Mesothelial cell of epicardium (in vitro differentiated cells): Measurements from ENCODE around the gene VGLL1. TPM values are rescaled to one million over a fixed set of nuclear protein-coding genes. Genes with fewer than 3 reads are reported as not detected.

Source experiments
- DNase-seq, 2 experiments: peaks; one replicate each; pipeline ENCODE4 v3.0.0; 2021; ENCODE audit warnings: low spot score in 2 of 2; ENCODE audit not compliant: unreplicated experiment in 2 of 2
- H3K27ac Mint-ChIP-seq: 2 replicates; pipeline ENCODE4 v1.8.0; 2021; ENCODE audit warnings: mixed read lengths
- H3K27me3 Mint-ChIP-seq: 2 replicates; pipeline ENCODE4 v1.8.0; 2021; ENCODE audit warnings: low read depth, mixed read lengths
- H3K36me3 Mint-ChIP-seq: 2 replicates; pipeline ENCODE4 v1.8.0; 2021; ENCODE audit warnings: mixed read lengths
- H3K4me1 Mint-ChIP-seq: 2 replicates; pipeline ENCODE4 v1.8.0; 2021; ENCODE audit warnings: mixed read lengths
- H3K4me3 Mint-ChIP-seq: 2 replicates; pipeline ENCODE4 v1.8.0; 2021; ENCODE audit warnings: mild to moderate bottlenecking, moderate library complexity, mixed read lengths
- H3K9me3 Mint-ChIP-seq: 2 replicates; pipeline ENCODE4 v1.8.0; 2021; ENCODE audit warnings: mixed read lengths
- CTCF ChIP-seq: fragments of 200-600 bp; sonication (generic); IDR thresholded peaks from one replicate; pipeline ENCODE4 v1.5.0; 2021; ENCODE audit warnings: antibody characterized with exemption; ENCODE audit not compliant: unreplicated experiment
- total RNA-seq: library from RNA; stranded (reverse); gene quantifications from 3 replicates; pipeline ENCODE4 v1.2.1, GENCODE V29; 2021

Gene VGLL1
- total RNA-seq, 1 donor from 2014 or later = 13.1 TPM

GRCh38 chrX:136538811-136539210 lies 6.8 kb downstream of the VGLL1 start:
- TF ChIP-seq CTCF = no peak
- peaks cover 8% of the 10 kb centered on the region for H3K36me3 Mint-ChIP-seq
- peaks cover 35% of the 10 kb centered on the region for H3K9me3 Mint-ChIP-seq
- H3K27me3 Mint-ChIP-seq = no peaks in the 10 kb centered on the region
- no peak for DNase-seq
- no peaks in the 10 kb centered on the region for H3K4me1 Mint-ChIP-seq
- H3K27ac Mint-ChIP-seq = no peak overlapping the region
- no peak overlapping the region for H3K4me3 Mint-ChIP-seq

GRCh38 chrX:136540226-136540625 lies 8.2 kb downstream of the VGLL1 start:
- Mint-ChIP-seq H3K36me3 (peaks cover 8% of the 10 kb centered on the region), H3K27ac (no peak overlapping the region), H3K4me1 (no peaks in the 10 kb centered on the region), H3K27me3 (no peaks in the 10 kb centered on the region), H3K4me3 (no peak overlapping the region), H3K9me3 (peaks cover 34% of the 10 kb centered on the region)
- TF ChIP-seq CTCF = no peak
- no peak for DNase-seq

GRCh38 chrX:136541294-136541693 lies 9.3 kb downstream of the VGLL1 start:
- peaks cover 8% of the 10 kb centered on the region for H3K36me3 Mint-ChIP-seq
- peaks cover 30% of the 10 kb centered on the region for H3K9me3 Mint-ChIP-seq
- H3K27me3 Mint-ChIP-seq = no peaks in the 10 kb centered on the region

GRCh38 chrX:136542281-136542680 lies 10.3 kb downstream of the VGLL1 start:
- Mint-ChIP-seq H3K27me3 (no peaks in the 10 kb centered on the region), H3K36me3 (peaks cover 6% of the 10 kb centered on the region), H3K9me3 (peaks cover 26% of the 10 kb centered on the region), H3K4me3 (no peak overlapping the region), H3K4me1 (no peaks in the 10 kb centered on the region), H3K27ac (no peak overlapping the region)
- TF ChIP-seq CTCF = no peak
- no peak for DNase-seq

More at GRCh38 chrX:136541294-136541693, 9.3 kb downstream of the VGLL1 start:
- TF ChIP-seq CTCF = no peak
- Mint-ChIP-seq H3K4me3 (no peak overlapping the region), H3K27ac (no peak overlapping the region), H3K4me1 (no peaks in the 10 kb centered on the region)
- no peak for DNase-seq

GRCh38 chrX:136546371-136546781 lies 14.4 kb downstream of the VGLL1 start:
- TF ChIP-seq CTCF = no peak
- Mint-ChIP-seq H3K4me3 (no peak overlapping the region), H3K4me1 (no peaks in the 10 kb centered on the region), H3K27me3 (no peaks in the 10 kb centered on the region), H3K36me3 (peaks cover 3% of the 10 kb centered on the region), H3K27ac (no peak overlapping the region), H3K9me3 (peaks cover 6% of the 10 kb centered on the region)
- no peak for DNase-seq

- H3K36me3 Mint-ChIP-seq = no peaks in the 10 kb centered on the region
- DNase-seq = no peak
- no peaks in the 10 kb centered on the region for H3K4me1 Mint-ChIP-seq
- no peak overlapping the region for H3K4me3 Mint-ChIP-seq
- TF ChIP-seq CTCF = no peak
- no peaks in the 10 kb centered on the region for H3K9me3 Mint-ChIP-seq
- no peak overlapping the region for H3K27ac Mint-ChIP-seq
- H3K27me3 Mint-ChIP-seq = no peaks in the 10 kb centered on the region
These were observed 17.2 kb downstream of the VGLL1 start for GRCh38 chrX:136549226-136549625.
